GM18502 (cell line): ENCODE measurements around the gene HSD11B1L.
"Not testable (repeated sequence)": the region's sequence is repeated elsewhere in the genome, so short reads cannot be mapped to it uniquely, and the experiment has no call there.

Experiments
- ATAC-seq: cut with Tn5 transposase; IDR thresholded peaks from one replicate; pipeline ENCODE4 v1.9.1; 2021; ENCODE audit warnings: mild to moderate bottlenecking; ENCODE audit not compliant: unreplicated experiment, poor library complexity

The HSD11B1L gene

GRCh38 chr19:5684694-5685430 is 4.0 kb downstream of the HSD11B1L start:
- no peak for ATAC-seq

- ATAC-seq: no peak
Measured at GRCh38 chr19:5686326-5686646, 5.5 kb downstream of the HSD11B1L start.

DNA sequence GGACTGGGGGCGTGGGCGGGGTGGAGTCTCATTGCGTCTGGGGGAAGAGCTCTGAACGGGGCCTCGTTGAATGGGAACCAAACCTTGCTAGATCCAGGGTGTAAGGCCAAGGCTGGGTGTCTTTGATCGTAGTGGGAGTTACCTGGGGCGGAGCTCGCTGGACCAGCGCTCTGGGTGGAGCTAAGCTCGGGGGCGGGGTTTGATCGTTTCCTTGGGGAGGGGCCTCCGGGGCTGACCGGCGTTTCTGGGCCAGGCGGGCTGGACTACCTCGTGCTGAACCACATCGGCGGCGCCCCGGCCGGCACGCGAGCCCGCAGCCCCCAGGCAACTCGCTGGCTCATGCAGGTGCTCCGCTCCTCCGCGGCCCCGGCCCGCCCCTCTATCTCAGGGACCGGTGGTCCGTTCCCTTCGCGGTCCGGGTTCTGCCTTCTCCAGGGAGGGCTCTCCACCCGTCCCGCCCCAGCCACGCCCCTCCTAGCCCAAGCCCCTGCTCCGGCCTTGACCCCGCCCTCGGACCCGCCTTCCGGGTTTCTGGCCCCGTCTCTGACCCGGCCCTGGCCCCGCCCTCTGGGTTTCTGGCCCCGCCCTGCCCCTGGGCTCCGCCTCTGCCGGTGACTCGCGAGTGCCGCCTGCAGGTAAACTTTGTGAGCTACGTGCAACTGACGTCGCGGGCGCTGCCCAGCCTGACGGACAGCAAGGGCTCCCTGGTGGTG is 6.0 kb downstream of the HSD11B1L start:
- ATAC-seq: peak; percentile 57

- ATAC-seq: no peak
Measured at GRCh38 chr19:5687360-5688198, 6.8 kb downstream of the HSD11B1L start.

DNA sequence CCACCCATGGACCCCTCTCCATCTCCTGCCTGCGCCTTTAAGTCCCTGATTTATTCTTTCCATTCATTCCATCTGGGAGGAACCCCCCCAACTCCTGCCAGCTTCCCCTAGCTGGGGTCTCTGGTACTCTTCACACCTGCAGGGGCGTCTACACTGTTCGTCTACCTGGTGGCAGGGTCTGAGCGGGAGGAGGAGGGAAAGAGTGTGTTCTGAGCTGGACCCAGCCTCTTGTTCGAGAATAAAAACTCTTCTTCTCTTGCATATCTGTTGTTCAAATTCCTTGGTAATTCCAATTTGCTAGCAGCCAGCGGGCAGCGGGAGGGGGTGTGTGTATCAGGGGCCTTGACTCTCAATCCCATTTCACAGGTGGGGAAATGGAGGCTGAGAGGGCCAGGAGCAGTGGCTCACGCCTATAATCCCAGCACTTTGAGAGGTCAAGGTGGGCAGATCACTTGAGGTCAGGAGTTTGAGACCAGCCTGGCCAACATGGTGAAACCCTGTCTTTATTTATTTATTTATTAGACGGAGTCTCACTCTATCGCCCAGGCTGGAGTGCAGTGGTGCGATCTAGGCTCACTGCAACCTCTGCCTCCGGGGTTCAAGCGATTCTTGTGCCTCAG is 7.5 kb downstream of the HSD11B1L start:
- not testable (repeated sequence) for ATAC-seq

- peak; percentile 47 for ATAC-seq
Measured at GRCh38 chr19:5690125-5690954, 9.5 kb downstream of the HSD11B1L start, which contains the start of gene RPL36. Gene RPL36, plus strand, starts transcription at chr19:5690295. Its CDS starts 213 bp downstream, at chr19:5690508.

DNA sequence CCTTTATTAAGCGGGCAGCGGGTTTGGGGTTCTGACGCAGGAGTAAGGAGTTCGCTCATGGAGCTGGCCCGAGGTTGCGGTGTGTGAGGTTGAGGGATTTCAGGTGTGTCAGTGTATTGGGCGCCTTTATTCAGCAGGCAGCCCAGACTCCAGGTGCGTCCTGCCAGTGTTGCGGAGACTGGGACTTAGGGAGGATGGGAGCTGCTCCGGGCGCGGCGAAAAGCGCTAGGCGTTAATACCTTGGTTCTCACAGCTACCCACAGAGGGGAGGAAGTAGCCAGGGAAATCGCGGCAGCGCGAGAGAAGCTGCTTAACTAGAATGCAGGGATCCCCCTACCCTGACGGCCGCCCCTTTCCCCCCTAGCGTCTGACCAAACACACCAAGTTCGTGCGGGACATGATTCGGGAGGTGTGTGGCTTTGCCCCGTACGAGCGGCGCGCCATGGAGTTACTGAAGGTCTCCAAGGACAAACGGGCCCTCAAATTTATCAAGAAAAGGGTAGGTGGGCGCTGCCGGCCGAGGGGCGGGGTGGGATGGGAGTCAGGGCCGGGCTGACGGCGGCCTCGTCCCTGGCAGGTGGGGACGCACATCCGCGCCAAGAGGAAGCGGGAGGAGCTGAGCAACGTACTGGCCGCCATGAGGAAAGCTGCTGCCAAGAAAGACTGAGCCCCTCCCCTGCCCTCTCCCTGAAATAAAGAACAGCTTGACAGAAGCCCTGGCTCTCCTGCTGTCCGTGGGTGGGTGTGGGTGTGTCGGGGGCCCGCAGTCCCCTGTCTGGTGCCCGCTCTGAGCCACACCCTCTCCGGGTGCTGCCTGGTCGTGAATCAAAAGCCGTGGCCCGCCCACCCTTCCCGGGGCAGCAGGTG is 10.4 kb downstream of the HSD11B1L start:
- no peak for ATAC-seq

DNA sequence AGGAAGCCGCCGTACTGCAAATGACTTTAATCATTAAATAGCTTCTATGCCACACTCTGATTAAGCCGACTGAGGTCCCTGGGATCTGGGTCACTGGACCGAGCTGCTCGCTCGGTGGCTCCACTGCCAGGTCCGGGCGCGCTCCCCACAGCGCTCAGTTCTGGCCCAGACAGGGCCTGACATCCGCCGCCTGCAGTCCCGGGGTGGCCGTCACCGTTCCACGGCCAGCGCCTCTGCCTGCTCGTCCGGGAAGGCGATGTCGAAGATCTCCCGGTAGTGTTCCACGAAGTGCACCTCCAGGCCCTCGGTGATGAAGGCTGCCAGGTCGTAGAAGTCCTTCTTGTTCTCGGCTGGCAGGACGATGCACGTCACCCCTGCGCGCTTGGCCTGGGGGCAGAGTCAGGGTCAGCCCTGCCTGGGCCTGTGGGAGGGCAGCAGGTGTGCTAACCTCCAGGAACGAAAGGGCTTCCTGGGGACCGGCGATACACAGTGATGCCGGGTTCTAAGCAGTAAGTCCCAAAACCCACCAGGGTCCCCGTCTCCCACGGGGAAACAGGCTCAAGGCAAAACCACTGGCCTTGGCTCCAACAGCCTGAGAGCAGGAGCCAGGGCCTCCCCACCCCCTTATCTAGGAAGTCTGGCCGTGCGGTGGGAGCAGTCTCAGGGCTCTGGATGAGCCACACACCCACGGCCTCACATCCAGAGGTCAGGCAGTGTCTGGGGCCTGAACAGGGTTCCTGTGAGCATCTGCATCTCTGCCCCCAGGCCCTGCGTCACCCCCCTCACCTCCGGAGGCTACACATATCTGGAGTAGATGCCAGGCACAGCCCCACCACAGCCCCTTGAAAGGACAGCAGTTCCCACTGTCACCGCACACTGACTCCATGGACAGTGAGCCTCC is 11.2 kb downstream of the HSD11B1L start:
- ATAC-seq: no peak

GRCh38 chr19:5692723-5693194 is 11.9 kb downstream of the HSD11B1L start:
- no peak for ATAC-seq

DNA sequence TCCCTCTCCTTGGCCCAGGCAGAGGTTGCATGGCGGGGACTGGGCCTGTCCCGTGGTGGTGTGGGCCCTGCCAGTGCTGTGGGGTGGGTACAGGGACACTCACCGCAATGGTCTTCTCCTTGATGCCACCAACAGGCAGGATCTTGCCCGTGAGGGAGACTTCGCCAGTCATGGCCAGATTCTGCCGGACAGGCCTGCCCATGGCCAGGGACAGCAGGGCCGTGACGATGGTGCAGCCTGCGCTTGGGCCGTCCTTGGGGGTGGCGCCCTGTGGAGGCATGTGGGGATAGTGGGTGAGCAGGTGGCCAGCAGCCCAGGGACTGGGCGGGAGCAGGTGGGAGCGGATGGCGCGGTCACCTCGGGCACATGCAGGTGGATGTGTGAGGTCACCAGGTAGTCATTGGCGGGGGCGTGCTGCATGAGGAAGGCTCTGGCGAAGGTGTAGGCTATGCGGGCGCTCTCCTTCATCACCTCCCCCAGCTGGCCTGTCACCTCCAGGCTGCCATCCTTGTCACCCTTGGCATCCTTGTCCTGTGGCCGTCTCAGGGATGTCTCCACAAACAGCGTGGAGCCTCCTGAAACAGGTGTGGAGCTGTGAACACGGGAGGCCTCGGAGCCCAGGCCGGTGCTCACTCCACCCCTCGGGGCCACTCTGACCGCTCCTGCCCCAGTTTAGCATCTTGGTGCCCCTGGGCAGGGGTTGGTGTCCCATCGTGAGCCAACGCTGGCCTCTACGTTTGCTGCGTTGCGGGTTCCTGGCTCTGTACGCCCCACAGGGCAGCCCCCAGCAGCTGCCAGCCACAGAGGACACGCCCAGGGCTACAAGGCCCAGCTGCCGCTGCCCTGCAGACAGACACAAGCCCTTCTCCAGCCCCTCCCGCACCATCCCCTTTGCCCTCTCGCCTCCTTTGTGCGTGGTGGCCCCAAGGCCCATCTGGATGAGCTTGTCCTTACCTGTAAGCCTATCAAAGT is 12.7 kb downstream of the HSD11B1L start:
- ATAC-seq: no peak

- no peak for ATAC-seq
Measured at GRCh38 chr19:5694167-5694955, 13.5 kb downstream of the HSD11B1L start.

DNA sequence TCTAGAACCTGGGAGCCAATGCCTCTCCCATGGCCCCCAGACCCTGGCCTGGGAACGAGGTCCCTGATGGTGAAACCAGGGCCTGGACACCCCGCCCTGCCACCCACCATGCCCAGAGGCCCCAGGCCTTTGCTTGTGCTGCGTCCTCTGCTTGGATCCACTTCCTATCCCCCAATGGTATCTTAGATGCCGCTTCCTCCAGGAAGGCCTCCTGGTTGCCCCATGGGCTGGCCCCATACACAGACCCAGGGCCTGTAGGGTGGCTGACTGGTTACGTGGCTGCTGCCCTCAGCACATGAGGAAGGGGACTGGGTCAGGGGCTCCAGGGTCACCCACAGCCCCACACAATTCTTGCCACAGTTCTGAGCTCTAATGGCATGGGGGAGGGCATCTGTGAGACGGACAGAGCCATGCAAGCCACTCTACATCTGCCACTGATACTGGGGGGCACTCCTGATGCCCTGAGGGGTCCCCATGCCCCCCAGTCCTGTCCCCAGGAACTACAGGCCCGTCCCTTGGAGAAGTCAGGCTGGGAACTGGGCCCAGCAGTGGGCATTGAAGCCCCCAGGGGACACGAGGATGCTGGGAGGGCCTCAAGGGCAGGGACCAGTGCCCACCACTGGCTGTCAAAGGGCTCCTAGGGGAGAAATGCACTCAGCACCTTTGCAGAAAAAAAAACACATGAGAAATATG is 14.3 kb downstream of the HSD11B1L start:
- ATAC-seq: no peak

DNA sequence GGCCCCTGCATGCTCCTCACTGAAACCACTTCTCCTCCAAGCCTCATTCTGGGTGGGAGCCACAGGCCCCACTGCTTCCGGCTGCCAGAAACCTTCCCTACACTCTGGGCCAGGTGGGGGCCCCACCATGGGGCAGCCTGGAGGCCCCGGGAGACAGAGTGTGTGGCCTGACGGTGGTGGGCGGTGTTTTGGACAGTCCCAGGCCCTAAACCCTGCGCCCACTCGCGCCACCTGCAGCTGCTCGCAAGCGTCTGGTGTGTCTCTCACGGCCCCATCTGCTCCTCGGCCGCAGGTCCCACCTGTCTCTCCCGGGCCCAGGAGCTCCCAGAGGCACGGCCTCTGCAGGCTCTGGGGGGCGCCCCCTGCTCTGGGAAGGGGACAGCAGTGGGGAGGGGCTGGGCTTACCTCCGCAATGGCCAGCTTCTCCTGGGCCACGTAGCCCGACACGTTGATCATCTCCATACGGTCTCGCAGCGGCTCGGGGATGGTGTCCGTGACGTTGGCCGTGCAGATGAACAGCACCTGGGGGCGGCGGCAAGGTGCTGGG is 14.9 kb downstream of the HSD11B1L start:
- no peak for ATAC-seq

GRCh38 chr19:5696196-5697021 is 15.6 kb downstream of the HSD11B1L start:
- no peak for ATAC-seq
